ENCODE measurements around the gene TPRA1.
A peak's percentile ranks its signal among the peaks of the same experiment; 100 is the strongest.

Gene TPRA1

GRCh38 chr3:127552038-127552437 is 38.5 kb downstream of the TPRA1 start:
- no peak for DNase-seq

DNA sequence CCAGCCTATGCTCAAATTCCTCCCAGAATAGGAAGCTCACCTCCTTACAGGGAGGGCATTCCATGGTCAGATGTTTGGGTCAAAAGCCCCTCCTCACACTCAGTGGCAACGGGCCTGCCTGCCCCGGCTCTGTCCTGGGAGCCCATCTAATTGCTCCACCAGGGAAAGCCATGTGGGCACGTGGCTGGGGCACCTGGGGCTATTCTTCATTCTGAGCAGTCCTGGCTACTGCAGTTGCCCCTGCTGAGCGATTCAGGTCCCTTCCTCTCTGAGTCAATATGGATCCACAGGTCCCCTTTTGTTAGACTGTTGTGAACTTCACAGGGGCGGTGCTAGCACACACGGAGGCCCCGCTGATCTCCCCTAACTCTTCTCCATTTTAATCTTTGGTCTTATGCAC is 39.4 kb downstream of the TPRA1 start:
- DNase-seq: no peak

DNA sequence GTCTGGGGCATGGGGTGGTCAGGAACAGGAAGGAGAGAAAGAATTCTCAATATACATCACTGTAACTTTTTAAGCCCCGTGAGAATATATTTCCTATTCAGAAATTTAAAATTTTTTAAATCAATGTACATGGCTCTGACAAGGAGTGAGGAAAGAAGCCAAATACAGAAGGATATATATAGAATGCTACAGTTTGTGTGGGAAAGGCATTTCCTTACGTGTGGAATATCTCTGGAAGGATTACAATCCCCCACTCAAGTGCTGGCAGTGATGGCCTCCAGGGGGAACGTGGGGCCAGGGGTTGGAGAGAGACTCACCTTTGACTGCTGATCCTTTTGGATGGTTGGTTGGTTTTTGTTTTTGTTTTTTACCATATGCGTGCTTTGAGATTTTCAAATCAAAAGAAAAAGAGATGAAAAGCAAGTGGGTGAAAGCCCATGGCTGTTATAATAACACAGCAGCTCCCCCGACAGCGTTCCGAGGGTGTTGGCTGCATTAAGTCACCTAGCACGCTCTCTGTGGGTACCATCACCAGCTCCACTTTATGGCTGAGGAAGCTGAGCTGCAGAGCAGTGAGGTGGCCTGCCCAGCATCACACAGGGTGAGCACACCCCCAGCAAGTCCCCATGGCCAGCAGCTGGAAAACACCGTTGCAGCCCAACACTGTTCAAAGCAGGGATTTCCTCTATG is 39.9 kb downstream of the TPRA1 start:
- DNase-seq: no peak

DNA sequence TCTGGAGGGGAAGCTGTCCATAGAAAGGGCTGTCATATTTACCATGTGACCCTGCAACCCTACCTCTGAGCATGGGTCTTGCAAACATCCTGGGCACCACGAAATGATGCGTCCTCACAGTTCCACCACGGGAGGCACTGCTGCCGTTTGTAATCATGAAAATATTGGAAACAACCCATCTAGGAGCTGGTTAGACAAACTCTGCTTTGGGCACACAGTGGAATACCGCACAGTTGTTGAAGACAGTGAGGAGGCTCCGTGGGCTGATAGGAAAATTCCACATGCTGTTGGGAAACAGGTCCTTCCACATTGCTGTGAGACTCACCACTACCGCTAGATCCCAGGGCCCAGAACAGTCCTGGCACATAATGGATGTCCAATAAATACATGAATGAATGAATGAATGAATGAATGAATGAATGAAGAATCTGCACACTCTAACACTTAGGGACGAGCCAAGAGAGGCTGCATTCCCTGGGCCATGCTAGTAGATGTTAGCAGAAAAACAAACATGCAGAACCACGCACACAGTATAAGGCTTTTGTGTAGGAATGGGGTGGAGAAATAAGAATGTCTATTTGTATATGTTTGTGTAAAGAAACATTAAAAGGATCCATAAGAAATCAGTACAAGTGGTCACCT is 40.6 kb downstream of the TPRA1 start:
- DNase-seq: no peak

DNA sequence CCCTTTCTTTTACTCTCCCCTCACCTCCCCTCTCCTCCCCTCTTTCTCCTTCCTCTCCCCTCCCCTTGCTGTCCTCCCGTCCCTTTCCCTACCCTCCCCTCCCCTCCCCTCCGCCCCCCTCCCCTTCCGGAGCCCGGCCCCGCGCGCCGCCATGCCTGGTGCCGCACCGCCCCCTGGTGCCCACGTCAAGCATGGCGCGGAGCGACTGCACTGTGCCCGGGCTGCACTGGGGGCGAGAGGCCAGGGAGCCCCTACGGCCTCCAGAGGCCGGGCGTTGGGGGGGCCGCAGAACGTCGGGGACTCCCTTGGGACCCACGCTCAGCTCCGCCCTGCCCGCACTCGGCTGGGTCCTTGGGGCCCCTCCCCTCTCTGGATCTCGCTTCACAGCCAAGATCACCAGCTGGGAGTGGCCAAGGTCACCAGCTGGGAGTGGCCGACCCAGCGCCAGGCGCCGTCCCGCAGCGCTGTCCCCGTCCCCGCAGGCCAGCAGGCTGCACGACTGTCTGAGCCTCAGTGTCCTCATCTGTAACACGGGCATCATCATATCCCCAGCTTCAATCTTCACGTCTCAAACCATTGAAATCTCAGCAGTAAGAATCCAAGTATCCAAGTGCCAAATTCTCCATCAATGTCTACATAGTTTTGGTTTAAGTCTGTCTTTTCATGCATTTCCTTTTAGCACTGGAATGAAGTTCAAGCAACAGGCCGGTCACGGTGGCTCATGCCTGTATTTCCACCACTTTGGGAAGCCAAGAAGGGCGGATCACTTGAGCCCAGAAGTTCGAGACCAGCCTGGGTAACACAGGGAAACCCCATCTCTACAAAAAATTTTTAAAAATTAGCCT is 42.5 kb downstream of the TPRA1 start:
- peak; percentile 82 for DNase-seq

DNA sequence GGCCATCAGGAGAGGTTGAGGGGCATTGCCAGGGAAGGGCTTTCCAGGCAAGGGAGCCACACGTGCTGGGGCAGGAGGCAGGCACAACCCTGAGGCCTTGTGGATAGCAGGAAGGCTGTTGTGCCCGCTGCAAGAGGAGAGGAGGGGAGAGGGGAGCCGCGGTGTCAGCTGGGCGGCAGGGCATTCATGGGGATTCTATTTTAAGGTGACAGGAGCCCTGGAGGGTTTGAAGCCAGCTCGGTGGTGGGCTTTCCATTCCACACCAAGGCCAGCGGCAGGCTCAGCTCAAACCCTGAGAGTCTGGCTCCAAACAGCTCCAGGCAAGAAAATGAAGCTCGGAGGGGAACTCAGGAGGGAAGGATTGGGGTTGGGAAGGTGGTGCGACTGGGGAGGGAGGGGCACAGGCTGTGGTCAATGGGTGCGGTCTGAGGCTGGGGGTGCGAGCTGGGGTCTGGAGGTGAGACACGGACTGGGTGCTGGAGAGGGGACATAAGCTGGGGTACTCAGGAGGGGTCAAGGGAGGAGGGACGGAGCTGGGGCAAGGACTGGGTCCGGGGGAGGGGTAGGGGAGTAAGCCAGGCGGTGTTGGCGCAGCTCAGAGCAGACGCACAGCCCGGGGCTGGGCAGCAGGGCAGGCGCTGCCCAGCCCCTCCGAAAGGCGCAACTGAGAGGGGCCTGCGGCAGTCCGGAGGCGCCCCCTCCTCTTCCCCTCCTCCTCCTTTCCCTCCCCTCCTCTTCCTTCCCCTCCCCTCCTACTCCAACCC is 43.4 kb downstream of the TPRA1 start:
- peak; percentile 45 for DNase-seq

DNA sequence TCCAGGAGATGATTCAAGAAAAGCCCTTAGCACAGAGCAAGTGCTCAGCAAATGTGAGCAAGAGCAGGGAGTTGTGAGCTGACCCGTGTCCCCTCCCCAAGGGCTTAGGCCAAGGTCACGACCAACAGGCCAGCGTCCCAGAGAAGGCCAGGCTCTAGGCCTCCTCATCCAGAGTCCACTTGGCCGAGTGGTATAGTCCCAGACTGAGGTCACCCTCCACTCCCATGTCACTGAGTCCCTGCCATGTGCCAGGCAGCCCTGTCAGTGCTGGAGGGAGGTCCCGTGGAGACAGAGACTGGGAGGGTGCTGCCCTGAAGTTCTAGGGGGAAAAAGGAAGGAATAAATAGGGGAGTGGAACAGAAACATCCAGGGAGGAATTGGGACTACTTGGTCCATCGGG is 44.0 kb downstream of the TPRA1 start:
- no peak for DNase-seq

DNA sequence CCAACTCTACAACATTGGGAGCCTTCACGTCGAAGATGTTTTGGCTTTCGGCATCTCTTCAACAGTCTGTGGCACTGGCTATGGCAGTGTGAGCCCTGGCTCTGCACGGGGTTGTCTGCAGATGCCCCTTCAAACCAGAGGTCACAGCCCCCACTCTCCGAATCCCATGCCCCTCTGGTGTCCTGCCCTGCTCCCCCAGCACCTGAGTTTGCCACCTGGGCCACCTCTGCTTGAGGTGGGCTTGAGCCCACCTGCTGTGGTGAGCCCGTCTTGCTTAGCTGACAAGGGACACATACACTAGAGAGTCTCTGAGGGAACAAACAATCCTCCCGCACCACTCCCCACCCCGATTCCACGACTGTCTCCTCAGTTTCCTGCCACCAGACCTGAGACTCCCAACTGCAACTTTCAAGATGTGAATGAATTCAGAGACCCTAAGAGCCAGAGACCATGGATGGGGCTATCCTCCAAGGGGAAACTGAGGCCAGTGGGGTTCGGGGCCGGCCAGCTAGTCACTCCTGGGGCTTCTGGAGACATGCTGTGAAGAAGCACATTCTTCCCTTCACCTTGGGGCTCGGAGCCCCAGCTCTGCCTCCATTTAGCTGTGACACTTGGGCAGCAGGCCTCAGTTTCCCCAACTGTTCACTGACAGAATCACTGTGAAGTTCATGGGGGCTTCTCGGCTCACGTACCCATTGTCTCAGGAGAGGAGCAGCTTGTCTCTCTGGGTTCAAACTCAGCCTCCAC is 44.6 kb downstream of the TPRA1 start:
- no peak for DNase-seq

GRCh38 chr3:127545216-127545615 is 45.3 kb downstream of the TPRA1 start:
- no peak for DNase-seq

- no peak for DNase-seq
Measured at GRCh38 chr3:127544803-127545201, 45.7 kb downstream of the TPRA1 start.

- DNase-seq: peak; percentile 89
Measured at GRCh38 chr3:127544192-127544802, 46.2 kb downstream of the TPRA1 start.

DNA sequence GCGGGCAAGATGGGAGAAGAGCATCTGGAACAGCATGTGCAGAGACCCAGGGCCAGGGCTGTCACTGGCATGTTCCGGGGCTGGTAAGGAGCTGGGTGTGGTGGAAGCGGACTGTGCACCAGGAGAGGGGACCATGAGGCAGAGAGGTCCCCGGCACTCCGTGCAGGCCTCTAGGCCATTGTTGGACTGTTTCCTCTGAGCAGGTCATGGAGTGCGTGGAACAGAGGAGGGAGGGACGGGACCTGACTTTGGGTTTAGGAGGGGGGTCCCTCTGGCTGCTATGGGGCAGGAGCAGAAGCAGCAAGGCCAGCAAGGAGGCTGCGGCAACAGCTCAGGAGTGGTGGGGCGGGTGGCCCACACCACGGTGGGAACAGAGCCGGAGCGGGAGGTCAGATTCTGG is 47.1 kb downstream of the TPRA1 start:
- DNase-seq: no peak

DNA sequence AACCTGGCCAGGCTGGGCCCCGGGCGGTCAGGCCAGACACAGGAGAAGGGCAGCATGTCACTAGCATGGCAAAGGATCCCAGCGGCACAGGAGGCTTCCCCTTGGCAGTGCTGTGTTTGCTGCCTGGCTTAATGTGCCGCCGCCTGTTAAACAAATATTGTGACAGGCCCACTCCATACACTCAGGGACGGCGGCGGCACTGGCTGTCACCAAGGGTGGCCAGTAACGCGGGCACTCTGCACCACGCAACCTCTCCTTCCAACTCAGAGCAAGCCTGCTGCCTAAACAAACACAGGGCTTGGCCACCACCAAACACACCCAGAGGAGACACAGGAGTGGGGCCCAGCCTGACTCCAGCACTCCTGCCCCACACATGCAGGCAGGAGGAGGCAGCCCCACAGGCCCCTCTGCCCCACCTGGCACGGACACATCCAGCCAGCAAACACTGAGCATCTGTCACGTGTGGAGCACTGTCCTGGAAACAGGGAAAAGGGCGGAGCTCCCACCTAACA is 48.0 kb downstream of the TPRA1 start:
- DNase-seq: no peak

- no peak for DNase-seq
Measured at GRCh38 chr3:127541320-127541719, 49.2 kb downstream of the TPRA1 start.

- DNase-seq: no peak
Measured at GRCh38 chr3:127539366-127540060, 51.0 kb downstream of the TPRA1 start.

- DNase-seq: no peak
Measured at GRCh38 chr3:127538569-127538968, 52.0 kb downstream of the TPRA1 start.

GRCh38 chr3:127536830-127537812 is 53.4 kb downstream of the TPRA1 start:
- DNase-seq: peak; percentile 65

- no peak for DNase-seq
Measured at GRCh38 chr3:127535901-127536829, 54.4 kb downstream of the TPRA1 start.

Data from retina (tissue), 1 donor.